Measurements from ENCODE around the gene COL4A3. TPM values are rescaled to one million over a fixed set of nuclear protein-coding genes. Genes with fewer than 3 reads are reported as not detected.

Gene COL4A3
- total RNA-seq, 1 donor from 2014 or later = 0.26 TPM

GRCh38 chr2:227301523-227301922, 137.1 kb downstream of the COL4A3 start:
- no peak for FAIRE-seq
- H3K36me3 ChIP-seq (ENCODE audit: control insufficient read depth, insufficient read depth, low read length) = no peaks in the 10 kb centered on the region
- TF ChIP-seq CTCF (IDR thresholded peaks at IDR 0.05; ENCODE audit: insufficient read depth, low read length, severe bottlenecking) = no peak
- no peak for DNase-seq (ENCODE audit: low read depth)
- no peak overlapping the region for H3K4me3 ChIP-seq (ENCODE audit: low read depth, low read length)
- H3K27me3 ChIP-seq (ENCODE audit: control insufficient read depth, insufficient read depth, low read length) = no peaks in the 10 kb centered on the region

GRCh38 chr2:227308784-227309183, 144.4 kb downstream of the COL4A3 start:
- Histone ChIP-seq H3K27me3 (ENCODE audit: control insufficient read depth, insufficient read depth, low read length) (no peaks in the 10 kb centered on the region), H3K36me3 (ENCODE audit: control insufficient read depth, insufficient read depth, low read length) (no peaks in the 10 kb centered on the region), H3K4me3 (ENCODE audit: low read depth, low read length) (no peak overlapping the region)
- no peak for TF ChIP-seq CTCF (IDR thresholded peaks at IDR 0.05; ENCODE audit: insufficient read depth, low read length, severe bottlenecking)
- peak; percentile 86 for DNase-seq (ENCODE audit: low read depth)
- peak; percentile 94 for FAIRE-seq

- no peak for TF ChIP-seq CTCF (IDR thresholded peaks at IDR 0.05; ENCODE audit: insufficient read depth, low read length, severe bottlenecking)
- FAIRE-seq (no peak), DNase-seq (ENCODE audit: low read depth) (peak; percentile 73)
- no peaks in the 10 kb centered on the region for H3K36me3 ChIP-seq (ENCODE audit: control insufficient read depth, insufficient read depth, low read length)
- H3K4me3 ChIP-seq (ENCODE audit: low read depth, low read length) = no peak overlapping the region
- no peaks in the 10 kb centered on the region for H3K27me3 ChIP-seq (ENCODE audit: control insufficient read depth, insufficient read depth, low read length)
Observed at GRCh38 chr2:227310756-227311110, 146.3 kb downstream of the COL4A3 start.

GRCh38 chr2:227311861-227312506, 147.6 kb downstream of the COL4A3 start:
- no peak for TF ChIP-seq CTCF (IDR thresholded peaks at IDR 0.05; ENCODE audit: insufficient read depth, low read length, severe bottlenecking)
- Histone ChIP-seq H3K4me3 (ENCODE audit: low read depth, low read length) (no peak overlapping the region), H3K36me3 (ENCODE audit: control insufficient read depth, insufficient read depth, low read length) (no peaks in the 10 kb centered on the region), H3K27me3 (ENCODE audit: control insufficient read depth, insufficient read depth, low read length) (no peaks in the 10 kb centered on the region)
- DNase-seq (ENCODE audit: low read depth) (no peak), FAIRE-seq (no peak)

GRCh38 chr2:227312579-227312978, 148.2 kb downstream of the COL4A3 start:
- no peaks in the 10 kb centered on the region for H3K27me3 ChIP-seq (ENCODE audit: control insufficient read depth, insufficient read depth, low read length)
- no peak for FAIRE-seq
- H3K4me3 ChIP-seq (ENCODE audit: low read depth, low read length) = no peak overlapping the region
- TF ChIP-seq CTCF (IDR thresholded peaks at IDR 0.05; ENCODE audit: insufficient read depth, low read length, severe bottlenecking) = no peak
- DNase-seq (ENCODE audit: low read depth) = no peak
- no peaks in the 10 kb centered on the region for H3K36me3 ChIP-seq (ENCODE audit: control insufficient read depth, insufficient read depth, low read length)

- DNase-seq (ENCODE audit: low read depth) (no peak), FAIRE-seq (no peak)
- TF ChIP-seq CTCF (IDR thresholded peaks at IDR 0.05; ENCODE audit: insufficient read depth, low read length, severe bottlenecking) = no peak
- Histone ChIP-seq H3K36me3 (ENCODE audit: control insufficient read depth, insufficient read depth, low read length) (no peaks in the 10 kb centered on the region), H3K4me3 (ENCODE audit: low read depth, low read length) (no peak overlapping the region), H3K27me3 (ENCODE audit: control insufficient read depth, insufficient read depth, low read length) (no peaks in the 10 kb centered on the region)
Observed at GRCh38 chr2:227313310-227313709, 148.9 kb downstream of the COL4A3 start.

Data from bronchial epithelial cell (primary cell).